Lower leg skin (tissue), 4 donors: ENCODE measurements around the gene RXRA. TPM values are rescaled to one million over a fixed set of nuclear protein-coding genes. Genes with fewer than 3 reads are reported as not detected.

ENCODE experiments used
- DNase-seq, 2 donors: peaks; one replicate each; pipeline ENCODE4 v3.0.0-alpha.2; 2019; ENCODE audit warnings: low spot score in 2 of 2
- H3K4me3 ChIP-seq: fragments of 200-600 bp; sonication (generic); 2 replicates; pipeline ENCODE4 v1.5.1; 2017; ENCODE audit warnings: mild to moderate bottlenecking, low read depth; ENCODE audit not compliant: poor library complexity, severe bottlenecking
- CTCF ChIP-seq, 3 donors: fragments of 450-650 bp; IDR thresholded peaks; one replicate each; pipeline ENCODE4 v1.5.1; 2016; ENCODE audit warnings: antibody characterized with exemption in 3 of 3, mild to moderate bottlenecking in 3 of 3, moderate library complexity in 2 of 3
- POLR2A ChIP-seq, 2 donors: fragments of 450-650 bp; IDR thresholded peaks; one replicate each; pipeline ENCODE4 v1.6.1; 2016 to 2017; ENCODE audit warnings: antibody characterized with exemption in 2 of 2, mild to moderate bottlenecking in 1 of 2, moderate library complexity in 1 of 2
- WGBS, 2 donors: methylation state at CpG; one replicate each; pipeline ENCODE4 v1.1.5; 2018; 5-methylcytosine and 5-hydroxymethylcytosine counted together
- intact Hi-C: fragments of 100-400 bp; cut with DNase I; formaldehyde crosslinking; loops from one replicate; pipeline ENCODE4 v1.15.0; 2023; ENCODE audit warnings: low total_unique reads
- total RNA-seq, 4 donors: library from RNA; depleted of rRNA; stranded (reverse); fragments of >200 nt; gene quantifications; one replicate each; pipeline ENCODE4 v1.1.0, GENCODE V29; 2016

Gene RXRA
- total RNA-seq, 4 donors from 2014 or later: 143 to 242 (median 166) TPM

DNA sequence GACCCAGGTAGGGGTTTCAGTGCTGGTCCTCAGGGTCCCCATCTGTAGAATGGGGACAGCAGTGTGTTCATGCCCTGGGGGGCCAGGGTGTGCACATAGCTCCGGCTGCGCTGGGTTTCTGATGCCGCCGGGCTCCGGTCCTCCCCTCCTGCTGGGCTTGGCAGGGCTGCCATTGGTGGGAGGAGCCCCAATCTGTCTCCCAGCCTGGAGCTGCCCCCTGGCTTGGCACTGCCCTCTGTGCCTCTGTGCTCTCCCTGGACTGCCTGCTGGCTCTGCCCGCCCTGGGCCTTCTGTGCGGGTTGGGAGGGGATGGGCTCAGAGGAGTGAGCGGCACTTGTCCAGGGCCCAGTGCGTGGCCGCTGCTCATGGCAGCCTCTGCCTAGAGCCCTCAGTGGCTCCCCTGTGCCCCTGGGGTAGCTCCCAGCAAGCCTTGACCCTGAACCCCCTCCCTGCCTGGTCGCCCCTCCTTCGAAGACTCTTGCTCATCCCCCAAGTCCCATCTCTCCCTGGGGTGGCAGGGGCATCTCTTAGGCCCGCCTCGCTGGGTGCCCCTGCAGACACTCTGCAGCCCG is 35.7 kb downstream of the RXRA start:
- intact Hi-C loops: no loop called here
- 73 to 77% methylated on average over 9 to 10 of the region's 15 CpGs for WGBS, 2 donors
- no peak overlapping the region for H3K4me3 ChIP-seq
- TF ChIP-seq CTCF (IDR thresholded peaks at IDR 0.05): no peak
- no peak for TF ChIP-seq POLR2A (IDR thresholded peaks at IDR 0.05)
- DNase-seq: no peak

- no peak for TF ChIP-seq CTCF (IDR thresholded peaks at IDR 0.05)
- no peak for TF ChIP-seq POLR2A (IDR thresholded peaks at IDR 0.05)
- H3K4me3 ChIP-seq: no peak overlapping the region
- no peak for DNase-seq
- WGBS, 2 donors: 44 to 60% methylated on average over 10 to 12 of the region's 16 CpGs
- intact Hi-C loops: no loop called here
Observed at GRCh38 chr9:134363450-134363849, 37.2 kb downstream of the RXRA start.

DNA sequence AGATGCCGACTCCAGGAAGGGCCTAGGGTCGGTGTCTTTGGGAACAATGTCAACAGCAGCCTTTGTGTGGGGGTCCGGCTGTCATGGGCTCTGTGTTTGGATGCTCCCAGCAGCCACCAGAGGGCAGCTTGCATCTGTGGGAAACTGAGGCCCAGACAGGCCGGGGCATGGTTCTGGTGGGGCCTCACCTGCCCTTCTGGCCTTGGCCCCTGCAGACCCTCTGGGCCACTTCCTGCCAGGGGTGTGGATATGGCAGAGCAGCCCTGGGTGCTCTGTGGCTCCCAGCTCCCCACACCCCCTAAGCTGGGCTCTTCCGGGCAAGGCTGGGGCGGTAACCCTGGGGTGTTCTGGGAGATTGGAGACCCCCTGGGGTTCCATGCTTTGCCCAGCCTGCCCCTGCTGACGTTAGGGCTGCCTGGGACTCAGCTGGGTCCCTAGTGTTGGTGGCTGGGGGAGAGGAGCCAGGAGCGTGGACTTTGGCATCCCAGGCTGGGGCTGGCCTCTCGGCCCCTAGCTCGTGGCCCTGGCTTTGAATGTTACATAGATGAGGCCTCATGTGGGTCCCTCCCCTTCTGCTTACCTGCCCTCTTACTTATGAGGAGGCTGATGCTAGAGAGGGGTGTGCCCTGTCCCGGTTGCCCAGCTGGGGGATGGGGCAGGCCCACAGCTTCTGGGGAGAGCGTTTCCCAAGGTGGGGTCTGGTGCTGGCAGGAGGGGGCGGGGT is 38.3 kb downstream of the RXRA start:
- intact Hi-C loops: no loop called here
- H3K4me3 ChIP-seq: no peak overlapping the region
- TF ChIP-seq POLR2A (IDR thresholded peaks at IDR 0.05) (no peak), CTCF (IDR thresholded peaks at IDR 0.05) (no peak)
- WGBS, 2 donors: 63 to 71% methylated on average over 5 to 10 of the region's 13 CpGs
- no peak for DNase-seq

- DNase-seq: no peak
- TF ChIP-seq CTCF (IDR thresholded peaks at IDR 0.05) (no peak), POLR2A (IDR thresholded peaks at IDR 0.05) (no peak)
- intact Hi-C loops: no loop called here
- 62% methylated on average over 16 to 18 of the region's 21 CpGs for WGBS, 2 donors
- H3K4me3 ChIP-seq: no peak overlapping the region
Observed at GRCh38 chr9:134365115-134365596, 38.9 kb downstream of the RXRA start.

GRCh38 chr9:134365791-134366222 is 39.6 kb downstream of the RXRA start:
- no peak overlapping the region for H3K4me3 ChIP-seq
- intact Hi-C loops: no loop called here
- peak; percentile 88 to 94 for DNase-seq

More at GRCh38 chr9:134365791-134366222, 39.6 kb downstream of the RXRA start:
- whole genome bisulfite sequencing, 2 donors: 15 to 18% methylated on average over 10 to 14 of the region's 14 CpGs
- TF ChIP-seq POLR2A (IDR thresholded peaks at IDR 0.05): no peak
- TF ChIP-seq CTCF (IDR thresholded peaks at IDR 0.05): no peak
